ENCODE data around the gene BCHE. TPM values are rescaled to one million over a fixed set of nuclear protein-coding genes. Genes with fewer than 3 reads are reported as not detected.

Gene BCHE
- total and polyA plus RNA-seq, 8 donors = 6.6 to 49.7 (median 38.0) TPM

DNA sequence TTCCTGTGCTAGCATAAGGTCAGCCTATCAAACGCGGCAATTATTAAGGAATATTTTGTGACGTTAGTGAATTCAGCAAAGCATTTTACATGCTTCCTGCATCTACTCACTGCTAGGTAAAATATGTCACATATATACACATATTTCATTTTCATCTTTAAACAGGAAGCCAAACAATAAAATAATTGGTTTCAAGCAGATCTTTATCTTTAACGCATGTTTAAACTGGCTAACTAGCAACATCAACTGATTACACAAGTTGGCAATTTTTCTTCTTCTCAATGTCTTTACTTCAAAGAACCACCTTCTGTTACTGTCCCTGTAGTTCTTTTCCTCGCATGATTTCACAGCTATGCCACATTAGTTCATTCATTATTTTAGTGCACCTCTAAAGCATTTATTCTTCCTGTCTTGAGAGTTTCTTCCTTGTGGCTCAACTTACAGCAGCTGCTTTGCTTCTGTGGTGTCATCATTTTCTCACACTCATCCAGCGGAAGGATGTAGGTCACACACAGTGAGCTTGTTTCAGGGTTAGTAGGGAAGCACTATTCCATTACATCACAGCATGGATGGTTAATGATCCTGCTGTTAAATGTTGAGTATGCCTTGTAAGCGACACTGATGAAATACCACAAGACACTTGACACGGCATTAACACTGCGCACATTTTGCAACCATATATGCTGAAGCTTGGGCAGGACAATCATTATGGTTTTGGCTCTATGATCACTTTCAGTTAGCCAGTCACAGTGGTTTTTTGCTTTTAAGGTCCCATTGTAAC is 2.3 kb upstream of the BCHE start:
- ATAC-seq = no peak
- no peak overlapping the region for H3K27ac ChIP-seq
- intact Hi-C loops (cut with DNase I) = no loop called here

DNA sequence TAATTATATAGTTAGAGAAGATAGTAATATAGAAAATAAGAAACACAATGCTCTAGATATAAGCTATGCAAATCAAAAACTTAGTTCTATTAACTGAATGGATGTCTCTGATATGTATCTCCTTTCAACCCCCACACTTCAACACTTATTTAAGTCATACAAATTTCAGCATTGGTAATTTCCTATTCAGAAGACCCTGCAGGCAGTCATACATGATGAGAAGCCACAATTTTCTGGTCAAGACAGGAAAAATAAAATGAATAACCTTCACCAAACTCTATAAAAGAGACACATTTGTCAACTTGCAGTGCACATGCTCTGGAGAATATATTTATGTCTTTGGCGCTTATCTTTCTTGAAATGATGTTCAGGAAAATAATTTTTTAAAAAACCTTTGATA is 578 bp upstream of the BCHE start:
- no peak for DNase-seq
- H3K4me3 ChIP-seq = no peak overlapping the region
- no peak overlapping the region for H3K27ac ChIP-seq
- H3K4me1 ChIP-seq = no peaks in the 10 kb centered on the region
- TF ChIP-seq, protein P1, sequence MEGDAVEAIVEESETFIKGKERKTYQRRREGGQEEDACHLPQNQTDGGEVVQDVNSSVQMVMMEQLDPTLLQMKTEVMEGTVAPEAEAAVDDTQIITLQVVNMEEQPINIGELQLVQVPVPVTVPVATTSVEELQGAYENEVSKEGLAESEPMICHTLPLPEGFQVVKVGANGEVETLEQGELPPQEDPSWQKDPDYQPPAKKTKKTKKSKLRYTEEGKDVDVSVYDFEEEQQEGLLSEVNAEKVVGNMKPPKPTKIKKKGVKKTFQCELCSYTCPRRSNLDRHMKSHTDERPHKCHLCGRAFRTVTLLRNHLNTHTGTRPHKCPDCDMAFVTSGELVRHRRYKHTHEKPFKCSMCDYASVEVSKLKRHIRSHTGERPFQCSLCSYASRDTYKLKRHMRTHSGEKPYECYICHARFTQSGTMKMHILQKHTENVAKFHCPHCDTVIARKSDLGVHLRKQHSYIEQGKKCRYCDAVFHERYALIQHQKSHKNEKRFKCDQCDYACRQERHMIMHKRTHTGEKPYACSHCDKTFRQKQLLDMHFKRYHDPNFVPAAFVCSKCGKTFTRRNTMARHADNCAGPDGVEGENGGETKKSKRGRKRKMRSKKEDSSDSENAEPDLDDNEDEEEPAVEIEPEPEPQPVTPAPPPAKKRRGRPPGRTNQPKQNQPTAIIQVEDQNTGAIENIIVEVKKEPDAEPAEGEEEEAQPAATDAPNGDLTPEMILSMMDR (IDR thresholded peaks at IDR 0.05) = no peak
- no peaks in the 10 kb centered on the region for H3K9me3 ChIP-seq
- no peak for ATAC-seq
- no peaks in the 10 kb centered on the region for H3K36me3 ChIP-seq
- no peaks in the 10 kb centered on the region for H3K27me3 ChIP-seq
- intact Hi-C loops (cut with DNase I) = no loop called here

More for the DNA sequence above, 2.3 kb upstream of the BCHE start:
- Histone ChIP-seq H3K36me3 (no peaks in the 10 kb centered on the region), H3K4me3 (no peak overlapping the region), H3K4me1 (no peaks in the 10 kb centered on the region), H3K27me3 (no peaks in the 10 kb centered on the region), H3K9me3 (no peaks in the 10 kb centered on the region)
- TF ChIP-seq, protein P1 (IDR thresholded peaks at IDR 0.05) = no peak
- peak in 2 of 4 donors; percentile 26 to 43 for DNase-seq

DNA sequence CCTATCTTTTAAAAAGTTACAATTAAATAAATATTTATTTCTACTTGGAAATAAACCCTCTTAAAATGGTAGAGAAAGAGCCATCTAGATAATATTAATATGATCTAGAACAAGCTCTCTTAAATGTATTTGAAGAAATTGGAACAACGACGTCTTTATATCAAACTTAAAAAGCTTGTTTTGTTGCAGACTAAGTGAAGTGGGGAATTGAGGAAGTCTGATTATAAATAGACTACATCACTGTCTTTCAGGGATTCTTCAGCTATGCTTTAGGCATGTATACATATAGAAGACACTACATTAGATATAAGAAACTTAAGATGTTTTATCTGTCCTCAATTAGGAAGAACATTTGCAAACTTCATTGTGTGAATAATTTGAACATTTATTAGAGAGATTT is 1.8 kb downstream of the BCHE start:
- Histone ChIP-seq H3K9me3 (no peaks in the 10 kb centered on the region), H3K27ac (no peak overlapping the region), H3K4me3 (no peak overlapping the region), H3K4me1 (no peaks in the 10 kb centered on the region), H3K27me3 (no peaks in the 10 kb centered on the region), H3K36me3 (no peaks in the 10 kb centered on the region)
- TF ChIP-seq, protein P1 (IDR thresholded peaks at IDR 0.05) = no peak
- no peak for ATAC-seq
- DNase-seq = peak in 1 of 4 donors; percentile 11
- intact Hi-C loops (cut with DNase I) = no loop called here

DNA sequence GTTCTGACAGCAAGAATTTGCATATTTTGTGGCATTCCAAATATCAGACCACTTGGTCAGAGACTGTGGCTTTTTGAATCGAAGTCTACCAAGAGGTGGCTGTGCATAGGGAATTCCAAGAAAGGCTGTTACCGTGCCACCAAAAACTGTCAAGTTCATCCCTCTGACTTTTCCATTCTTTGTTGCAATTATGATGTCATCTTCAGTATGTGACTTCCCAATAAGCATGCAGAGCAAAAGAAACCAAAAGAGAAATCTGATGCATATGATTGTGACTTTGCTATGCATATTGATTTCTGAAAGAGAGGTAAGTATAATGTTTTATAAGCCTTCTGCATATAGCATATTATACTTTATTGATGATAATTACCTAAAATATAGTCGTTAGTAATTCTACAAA is 6.5 kb downstream of the BCHE start:
- TF ChIP-seq, protein P1 (IDR thresholded peaks at IDR 0.05) = no peak
- no peaks in the 10 kb centered on the region for H3K9me3 ChIP-seq

DNA sequence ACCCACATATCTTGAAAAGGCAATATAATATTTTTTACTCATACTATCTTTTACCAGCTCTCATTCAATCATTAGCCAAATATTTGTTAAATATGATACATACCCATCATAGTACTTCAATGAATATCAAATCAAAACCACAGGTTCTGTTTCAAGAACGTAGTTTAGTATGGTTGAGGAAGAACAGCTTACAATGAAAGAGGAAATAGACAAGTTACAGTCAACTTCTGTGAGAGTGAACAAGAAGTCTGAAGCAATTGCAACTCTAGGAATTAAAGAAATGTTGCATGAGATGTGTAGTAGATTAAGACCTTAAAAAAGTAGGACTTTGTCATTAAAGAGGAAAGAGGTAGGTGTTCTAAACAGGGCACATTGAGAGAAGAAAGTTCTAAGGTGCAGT is 9.3 kb downstream of the BCHE start:
- DNase-seq = no peak
- no peak for ATAC-seq
- H3K9me3 ChIP-seq = peaks cover 0 to 3% of the 10 kb centered on the region in 2 donors
- no peaks in the 10 kb centered on the region for H3K27me3 ChIP-seq
- no peaks in the 10 kb centered on the region for H3K36me3 ChIP-seq
- H3K27ac ChIP-seq = no peak overlapping the region
- no peaks in the 10 kb centered on the region for H3K4me1 ChIP-seq
- H3K4me3 ChIP-seq = no peak overlapping the region
- intact Hi-C loops (cut with DNase I) = no loop called here
- TF ChIP-seq, protein P1 (IDR thresholded peaks at IDR 0.05) = no peak

More for the DNA sequence above, 6.5 kb downstream of the BCHE start:
- intact Hi-C loops (cut with DNase I) = no loop called here
- Histone ChIP-seq H3K36me3 (no peaks in the 10 kb centered on the region), H3K27me3 (no peaks in the 10 kb centered on the region), H3K4me3 (no peak overlapping the region), H3K4me1 (no peaks in the 10 kb centered on the region), H3K27ac (no peak overlapping the region)
- no peak for ATAC-seq
- DNase-seq = no peak
